Activated CD4-positive, CD25-positive, alpha-beta regulatory T cell treated with anti-CD3 and anti-CD28 coated beads, Interleukin-2, amount 50 U/mL, for 16 hours (primary cell): ENCODE results near the gene MED31.
"Not testable (repeated sequence)": the region's sequence is repeated elsewhere in the genome, so short reads cannot be mapped to it uniquely, and the experiment has no call there.

Experiments used
- DNase-seq: peaks from one replicate; pipeline ENCODE4 v3.0.0-alpha.2; 2020; ENCODE audit warnings: low read depth, low spot score

The MED31 gene

DNA sequence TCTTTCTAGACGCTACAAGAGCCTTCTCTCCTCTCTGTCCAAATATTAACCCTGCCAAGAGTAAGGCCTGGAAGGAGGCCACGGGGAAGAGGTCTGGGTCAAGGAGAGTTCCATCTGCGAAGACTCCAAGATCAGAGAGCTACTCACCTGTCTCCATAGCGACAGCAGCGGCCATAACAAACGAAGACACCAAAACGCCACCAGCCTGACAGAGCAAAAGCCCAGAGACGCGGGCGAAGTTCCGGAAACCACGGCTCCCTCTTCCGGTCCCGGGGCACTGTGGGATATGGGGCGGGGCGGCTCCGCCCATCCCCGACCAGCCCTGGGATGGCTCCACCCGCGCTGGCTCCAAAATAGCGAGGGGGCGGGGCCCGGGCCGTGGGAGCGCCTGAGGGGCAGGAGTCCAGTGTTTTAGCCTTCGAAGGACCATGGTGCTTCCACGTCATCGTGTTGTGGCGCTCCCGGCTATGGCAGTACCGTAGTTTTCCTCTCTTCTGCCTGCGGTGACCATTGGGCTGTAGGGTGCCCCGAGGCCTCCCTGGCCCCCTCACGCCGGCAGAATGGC is at the start of gene MED31, which contains the start of gene C17orf100:
TSS of gene MED31 (minus strand) at position 252 of the 565 bp plus-strand sequence. CDS start at position 175, 77 bp downstream.
TSS of gene C17orf100 (plus strand) at position 409 of the 565 bp plus-strand sequence. CDS start at position 561, 152 bp downstream.
- peak; percentile 90 for DNase-seq

DNA sequence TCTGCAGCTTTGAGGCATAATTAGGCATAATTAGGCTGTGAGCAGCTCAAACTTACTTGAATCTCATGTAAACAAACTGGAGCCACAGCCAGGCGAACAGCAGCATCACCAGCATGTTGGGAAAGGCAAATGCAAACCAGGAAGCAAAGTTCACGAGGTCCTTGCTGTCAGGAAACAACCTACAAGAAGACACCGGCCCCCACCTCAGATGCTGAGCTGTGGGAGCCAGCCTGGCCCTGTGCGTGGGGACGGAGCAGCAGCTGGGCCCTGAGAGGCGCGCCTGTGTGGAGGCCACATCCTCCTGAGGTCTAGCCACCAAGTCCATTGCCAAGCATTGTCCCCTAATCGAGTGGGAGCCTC is 49.5 kb upstream of the MED31 start:
- no peak for DNase-seq

DNA sequence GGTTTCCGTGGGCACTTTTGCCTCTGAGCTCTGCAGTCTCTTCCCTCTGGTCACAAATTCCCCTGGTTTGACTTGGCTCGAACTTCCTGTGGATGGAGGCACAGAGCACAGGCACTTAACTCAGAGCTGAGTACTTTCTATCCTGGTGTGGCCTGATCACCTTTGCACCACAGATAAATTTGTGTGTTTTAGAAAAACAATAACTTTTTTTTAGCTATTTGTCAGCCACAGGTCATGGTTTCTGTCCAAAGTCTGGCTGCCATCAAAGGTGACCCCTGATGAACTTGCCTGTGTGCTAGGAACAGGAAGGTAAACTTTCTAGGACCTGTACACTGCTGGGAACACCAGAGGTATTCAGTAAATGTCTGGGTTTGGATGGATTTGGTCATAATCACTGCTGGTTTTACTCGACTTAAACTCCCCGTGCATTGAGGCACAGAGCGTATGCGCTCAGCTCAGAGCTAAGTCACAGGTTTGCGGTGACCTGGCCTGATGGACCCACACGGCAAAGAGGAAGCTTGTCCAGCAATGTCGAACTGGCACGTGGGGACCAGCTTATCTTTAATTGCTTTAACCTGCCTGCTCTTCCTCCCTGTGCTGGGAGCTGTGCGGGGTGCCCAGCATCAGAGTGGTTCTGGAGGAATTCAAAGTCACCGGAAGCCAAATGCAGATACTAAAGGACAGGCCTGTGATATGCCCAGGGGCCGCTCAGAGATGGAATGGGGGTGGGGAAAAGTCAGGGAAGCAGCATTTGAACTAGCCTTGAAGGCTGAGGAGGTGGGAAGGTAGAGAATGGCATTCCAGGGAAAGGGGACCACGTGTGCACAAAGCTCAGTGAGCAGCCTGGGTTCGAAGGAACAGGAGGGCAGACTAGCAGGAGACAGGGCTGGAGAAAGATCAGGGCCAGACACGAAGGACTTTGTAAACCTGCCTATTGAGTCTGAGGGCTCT is 48.9 kb upstream of the MED31 start:
- no peak for DNase-seq

DNA sequence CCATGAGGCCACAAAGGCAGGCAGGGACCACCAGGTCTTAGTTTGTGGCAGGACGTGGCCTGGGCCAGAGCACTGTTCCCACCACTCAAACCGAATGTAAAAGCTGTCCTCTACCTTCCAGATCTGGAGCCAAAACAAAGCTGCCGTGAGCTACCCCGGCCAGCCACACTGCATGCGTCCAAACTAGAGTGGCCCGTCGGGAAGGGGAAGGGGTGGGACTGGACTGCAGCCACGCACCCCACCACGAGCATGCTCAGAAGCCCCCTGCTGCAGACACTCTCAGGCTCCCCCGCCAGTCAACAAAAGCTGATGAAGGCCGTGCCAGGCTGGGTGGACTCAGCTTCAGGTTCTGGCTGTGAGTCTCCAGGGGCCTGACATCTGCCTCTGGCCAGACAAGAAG is 46.6 kb upstream of the MED31 start:
- DNase-seq, result no peak

DNA sequence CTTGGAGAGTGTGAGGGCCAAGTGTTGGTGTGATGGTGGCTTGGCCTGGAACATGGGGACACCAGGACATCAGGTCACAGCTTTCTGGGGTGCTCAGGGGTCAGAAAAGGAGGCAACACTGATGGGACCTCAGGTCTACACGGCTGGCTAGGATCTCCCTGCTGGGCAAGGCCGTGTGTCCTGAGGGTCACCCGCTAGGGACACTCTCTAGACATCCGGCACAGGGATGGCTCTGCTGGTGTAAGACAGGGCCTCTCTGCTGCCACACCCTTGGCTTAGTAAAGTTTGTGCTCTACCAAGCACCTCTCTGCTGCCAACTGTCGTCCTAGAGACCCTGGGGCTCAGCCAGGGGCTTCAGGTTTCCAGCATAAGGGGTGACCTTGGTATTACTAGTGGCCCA is 45.5 kb upstream of the MED31 start:
- no peak for DNase-seq

DNA sequence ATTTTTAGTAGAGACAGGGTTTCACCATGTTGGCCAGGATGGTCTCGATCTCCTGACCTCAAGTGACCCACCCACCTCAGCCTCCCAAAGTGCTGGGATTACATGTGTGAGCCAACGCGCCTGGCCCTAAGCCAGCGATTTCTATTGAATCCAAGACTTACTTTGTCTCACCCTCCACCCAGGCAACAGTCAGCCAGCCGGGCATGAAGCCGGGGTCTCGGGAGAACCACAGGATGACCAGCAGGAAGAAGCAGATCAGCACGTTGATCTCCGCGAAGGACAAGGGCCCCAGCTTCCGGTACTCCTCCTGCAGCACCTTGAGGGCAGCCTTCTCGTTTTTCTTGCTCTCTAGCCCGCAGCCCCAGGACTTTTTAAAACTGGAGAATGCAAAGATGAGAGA is 44.2 kb upstream of the MED31 start:
- no peak for DNase-seq

DNA sequence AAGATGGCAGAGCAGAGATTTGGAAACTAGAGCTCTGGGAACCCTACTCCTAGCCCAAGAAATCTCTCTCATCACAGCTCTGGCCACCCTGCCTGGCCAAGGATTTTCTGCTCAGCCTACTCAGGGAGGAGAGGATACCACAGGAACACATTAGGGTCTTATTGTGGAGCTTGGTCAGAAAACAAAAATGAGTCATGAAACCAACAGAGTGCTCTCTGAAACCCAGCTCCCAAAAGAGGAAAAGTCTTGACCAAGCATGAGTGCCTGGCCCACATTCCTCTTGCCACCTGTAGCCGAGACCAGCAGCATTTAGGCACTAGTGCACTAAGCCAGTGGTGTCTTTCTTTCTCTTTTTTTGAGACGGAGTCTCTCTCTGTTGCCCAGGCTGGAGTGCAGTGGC is 43.6 kb upstream of the MED31 start:
- no peak for DNase-seq

DNA sequence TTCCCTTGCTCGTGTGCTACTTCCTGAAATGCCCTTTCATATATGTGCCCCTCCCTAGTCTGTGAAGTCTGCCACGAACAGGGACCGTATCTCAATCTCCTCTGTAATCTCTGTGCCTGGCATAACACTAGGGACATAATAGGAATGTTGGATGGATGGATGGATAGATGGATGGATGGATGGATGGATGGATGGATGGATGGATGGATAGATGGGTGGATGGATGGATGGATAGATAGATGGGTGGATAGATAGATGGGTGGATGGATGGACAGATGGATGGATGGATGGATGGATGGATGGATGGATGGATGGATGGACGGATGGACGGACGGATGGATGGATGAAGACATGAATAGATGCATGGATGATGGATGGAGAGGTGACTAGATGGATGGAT is 40.6 kb upstream of the MED31 start:
- DNase-seq, result not testable (repeated sequence)

DNA sequence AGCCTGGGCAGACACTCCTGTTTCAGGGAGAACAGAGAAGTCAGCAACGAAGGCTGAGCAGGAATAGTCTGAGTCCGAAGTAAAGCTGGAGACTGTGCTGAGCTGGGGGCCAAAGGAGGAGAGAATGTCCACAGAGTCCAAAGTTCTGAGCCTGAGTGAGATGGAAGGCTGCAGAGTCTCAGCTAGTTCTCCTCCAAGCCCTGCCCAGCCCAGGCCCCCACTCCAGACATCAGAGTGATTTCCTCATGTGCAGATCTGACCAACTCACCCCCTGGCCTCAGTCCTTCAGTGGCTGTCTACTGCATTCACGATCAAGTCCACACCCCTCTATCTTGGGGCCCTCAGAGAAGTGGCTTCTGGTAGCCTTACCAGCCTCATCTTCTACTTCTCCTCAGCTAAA is 40.1 kb upstream of the MED31 start:
- DNase-seq, result no peak

DNA sequence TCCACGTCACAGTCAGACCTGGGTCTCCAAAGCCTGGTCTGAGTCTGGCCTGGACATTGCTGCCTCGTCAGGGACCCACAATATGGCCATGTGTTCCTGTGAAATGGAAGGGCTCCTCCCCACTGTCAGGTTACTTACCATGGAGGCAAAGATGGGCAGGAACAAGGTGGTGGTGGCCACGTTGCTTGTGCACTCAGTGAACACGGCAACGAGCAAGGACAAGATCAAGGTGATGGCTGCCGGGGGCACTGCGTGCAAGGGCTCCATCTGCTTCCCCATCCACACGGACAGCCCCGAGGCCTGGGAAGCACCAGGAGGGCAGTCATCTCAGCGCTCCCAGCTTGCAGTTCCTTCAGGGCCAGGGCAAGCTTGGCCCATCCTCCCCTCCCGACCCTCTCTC is 39.2 kb upstream of the MED31 start:
- DNase-seq, result no peak

DNA sequence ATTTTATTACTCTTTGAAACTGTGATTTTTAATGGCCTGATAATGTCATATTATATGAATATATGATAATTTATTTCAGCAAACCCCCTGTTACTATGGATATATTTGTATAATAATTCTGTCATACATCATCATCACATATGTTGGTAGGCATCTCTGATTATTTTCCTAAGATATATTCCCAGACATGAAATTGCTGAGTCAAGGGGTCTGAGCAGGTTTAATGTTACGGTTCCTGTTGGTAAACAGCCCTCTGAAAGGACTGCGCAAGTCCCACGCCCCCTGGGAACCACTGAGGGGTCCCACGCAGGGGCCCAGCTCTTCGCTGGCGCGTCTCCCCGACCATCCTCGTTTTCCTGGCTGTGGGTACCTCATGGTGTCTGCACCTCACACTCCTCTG is 37.5 kb upstream of the MED31 start:
- no peak for DNase-seq

DNA sequence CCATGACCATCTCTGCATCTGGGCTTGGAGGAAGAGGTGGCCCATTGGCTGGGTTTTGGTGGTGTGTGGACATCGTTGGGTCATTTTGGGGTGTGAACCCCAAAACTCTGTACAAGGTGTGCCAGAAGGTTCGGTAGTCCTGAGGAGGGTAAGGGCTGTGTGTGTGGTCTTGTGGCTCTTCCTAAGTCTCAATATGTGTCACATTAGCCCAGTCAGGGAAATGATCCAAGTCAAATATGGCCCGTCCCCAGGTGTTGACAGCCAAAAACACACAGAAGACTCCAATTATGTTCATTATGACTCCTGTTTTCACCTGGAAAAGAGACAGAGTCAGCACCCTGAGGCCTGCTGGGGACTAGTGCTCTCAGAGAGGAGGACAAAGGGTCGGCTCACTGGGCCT is 34.6 kb upstream of the MED31 start:
- DNase-seq, result no peak

DNA sequence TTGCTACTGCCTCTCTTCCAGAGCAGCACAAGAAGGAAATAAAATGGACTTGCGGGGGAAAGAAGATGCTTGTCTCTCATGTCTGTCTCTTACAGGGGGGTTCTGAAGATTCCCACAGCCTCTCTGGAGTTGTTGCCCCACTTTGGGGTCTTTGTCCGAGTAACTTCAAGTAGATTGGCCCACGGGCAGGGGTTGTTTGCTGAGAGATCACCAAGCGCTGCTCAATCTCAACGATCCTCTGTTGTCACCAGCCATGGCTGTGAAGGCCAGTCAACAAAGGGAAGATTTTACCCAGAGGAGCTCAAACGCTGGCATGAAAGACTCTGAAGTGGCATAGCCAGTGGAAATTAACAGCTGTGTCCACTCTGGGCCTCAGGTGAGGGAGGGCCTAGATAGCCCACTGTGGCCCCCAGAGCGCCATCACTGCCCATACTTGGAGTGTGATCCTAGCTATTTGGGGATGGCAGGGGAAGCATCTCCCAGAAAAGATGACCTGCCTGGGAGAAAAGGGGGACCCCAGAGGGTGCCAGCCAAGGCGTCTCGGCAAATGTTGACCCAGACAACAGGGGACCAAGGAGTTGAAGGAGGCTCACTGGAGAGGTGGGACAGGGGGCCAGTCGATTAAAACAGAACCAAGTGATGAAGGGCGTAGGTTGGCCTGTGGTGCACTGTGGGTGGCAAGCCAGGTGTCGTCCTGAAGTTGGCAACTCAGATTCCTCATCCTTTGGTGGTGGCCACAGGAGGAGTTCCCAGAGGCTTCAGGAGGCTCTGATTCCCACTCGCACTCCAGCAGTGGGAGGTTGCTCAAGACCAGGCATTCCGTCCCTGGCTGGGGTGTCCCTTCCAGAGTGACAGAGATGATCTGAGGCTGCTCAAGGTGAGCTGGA is 33.7 kb upstream of the MED31 start:
- DNase-seq, result no peak

DNA sequence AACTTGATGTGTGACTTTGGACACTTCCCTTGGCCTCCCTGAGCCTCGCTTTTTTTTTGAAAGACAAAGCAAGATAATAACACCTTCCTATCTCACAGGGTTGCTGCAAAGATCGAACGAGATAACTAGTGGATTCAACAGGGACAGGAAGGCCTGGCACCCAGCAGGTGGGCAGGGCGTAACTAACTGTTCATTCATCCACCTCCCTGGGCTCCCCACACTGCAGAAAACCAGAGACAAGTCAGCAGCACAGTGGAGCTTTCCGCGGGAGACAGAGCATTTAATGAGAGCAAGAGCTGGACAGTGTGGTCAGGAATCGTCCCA is 33.0 kb upstream of the MED31 start:
- no peak for DNase-seq

DNA sequence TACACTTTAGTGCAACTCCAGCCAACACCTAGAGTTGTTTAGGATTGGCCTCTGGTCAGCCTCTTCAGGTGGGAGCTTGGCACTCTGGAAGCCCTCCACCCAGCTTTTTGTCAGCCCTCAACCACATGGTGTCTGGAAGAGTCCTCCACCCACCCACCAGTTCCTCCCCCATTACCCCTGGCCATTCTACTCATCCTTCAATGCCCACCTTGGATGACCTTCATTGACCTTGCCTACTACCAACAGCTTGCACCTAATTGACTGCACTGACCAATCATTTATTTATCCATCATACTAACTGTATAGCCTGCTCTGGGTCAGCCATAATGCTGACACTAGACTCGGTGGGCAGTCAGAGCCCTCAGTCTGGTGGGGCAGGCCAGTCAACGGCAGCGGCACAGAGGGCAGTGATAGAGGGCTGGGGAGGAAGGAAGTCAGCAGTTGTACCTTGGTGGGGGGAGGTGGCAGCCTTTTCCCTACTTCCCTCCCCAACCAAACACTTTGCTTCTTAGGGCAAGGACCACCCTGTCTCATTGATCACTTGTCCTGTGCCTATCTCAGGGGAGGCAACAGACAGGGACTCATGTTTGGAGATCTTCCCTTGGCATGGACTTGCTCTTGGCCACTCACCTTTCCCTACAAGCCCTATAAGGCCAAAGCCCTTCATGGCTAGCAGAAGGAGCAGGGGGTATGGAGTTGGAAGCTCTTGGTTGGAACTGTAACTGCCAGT is 32.5 kb upstream of the MED31 start:
- no peak for DNase-seq

DNA sequence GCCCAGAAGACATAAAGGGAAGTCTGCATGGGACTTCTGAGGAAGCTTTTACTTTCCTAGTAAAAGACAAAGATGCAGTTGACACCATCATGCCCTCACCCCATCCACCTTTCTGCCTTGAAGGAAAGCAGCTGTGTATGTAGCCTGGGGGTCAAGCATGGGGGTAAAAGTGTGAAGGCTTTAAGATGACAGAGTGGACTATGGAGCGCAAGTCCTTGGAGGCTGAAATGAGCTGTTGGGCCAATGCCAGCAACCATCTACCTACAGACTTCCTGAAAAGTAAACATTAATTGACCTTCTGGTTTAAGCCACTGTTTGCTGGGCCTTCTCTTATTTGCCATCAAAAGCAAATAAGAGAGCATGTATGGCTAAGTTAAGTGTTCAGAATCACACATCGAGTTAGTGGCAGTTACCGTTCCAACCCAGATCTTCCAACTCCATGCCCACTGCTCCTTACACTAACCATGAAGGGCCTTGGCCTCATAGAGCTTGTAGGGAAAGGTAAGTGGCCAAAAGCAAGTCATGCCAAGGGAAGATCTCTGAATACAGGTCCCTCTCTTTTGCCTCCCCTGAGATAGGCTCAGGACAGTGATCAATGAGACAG is 31.8 kb upstream of the MED31 start:
- no peak for DNase-seq

DNA sequence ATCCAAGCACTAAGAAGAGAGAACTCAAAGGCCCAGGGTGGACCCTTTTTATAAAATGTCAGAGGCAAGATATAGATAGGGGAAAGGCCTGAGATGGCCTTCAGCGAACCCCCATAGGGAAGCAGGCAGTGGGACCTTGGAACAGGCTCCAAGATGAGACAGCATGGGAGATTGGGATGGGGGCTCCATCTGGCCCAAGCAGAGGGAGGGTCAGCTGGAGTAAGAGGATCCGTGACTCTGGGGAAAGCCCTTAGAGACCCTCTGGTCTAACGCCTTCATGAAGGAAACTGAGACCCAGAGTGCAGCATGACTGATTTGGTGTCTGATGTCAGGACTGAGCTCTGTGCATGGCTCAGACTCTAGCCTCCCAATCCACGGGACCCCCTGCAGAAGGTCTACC is 30.9 kb upstream of the MED31 start:
- no peak for DNase-seq

DNA sequence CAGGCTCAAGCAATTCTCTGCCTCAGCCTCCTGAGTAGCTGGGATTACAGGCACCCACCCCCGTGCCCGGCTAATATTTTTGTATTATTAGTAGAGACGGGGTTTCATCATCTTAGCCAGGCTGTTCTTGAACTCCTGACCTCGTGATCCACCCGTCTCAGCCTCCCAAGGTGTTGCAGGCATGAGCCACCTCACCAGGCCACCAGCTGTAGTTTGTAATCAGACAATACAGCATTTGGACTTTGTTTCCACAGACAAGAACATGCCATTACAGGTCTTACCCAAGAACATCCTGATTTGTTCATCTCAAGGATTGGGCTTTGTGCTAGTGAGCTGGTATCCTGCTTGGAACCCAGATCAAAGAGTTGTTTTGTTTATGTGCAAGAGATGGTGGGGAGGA is 30.3 kb upstream of the MED31 start:
- no peak for DNase-seq

DNA sequence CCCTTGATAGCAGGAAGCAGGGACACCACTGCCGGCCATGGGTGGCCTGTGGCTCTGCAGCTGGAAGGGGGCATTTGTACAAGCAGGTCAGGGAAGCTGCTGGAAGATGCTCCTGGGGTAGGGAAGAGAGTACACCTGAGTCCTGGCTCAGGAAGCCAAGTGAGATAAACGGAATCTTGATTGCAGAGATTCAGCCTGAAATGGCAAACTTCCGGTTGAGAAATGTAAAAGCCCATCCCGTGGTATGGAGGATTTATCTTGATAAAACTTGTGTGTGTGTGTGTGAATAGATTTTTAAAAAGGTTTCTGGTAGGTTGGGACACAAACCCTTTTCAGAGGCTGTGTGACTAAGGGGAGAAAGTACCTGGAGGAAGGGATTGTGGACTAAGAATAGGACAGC is 29.8 kb upstream of the MED31 start:
- no peak for DNase-seq

DNA sequence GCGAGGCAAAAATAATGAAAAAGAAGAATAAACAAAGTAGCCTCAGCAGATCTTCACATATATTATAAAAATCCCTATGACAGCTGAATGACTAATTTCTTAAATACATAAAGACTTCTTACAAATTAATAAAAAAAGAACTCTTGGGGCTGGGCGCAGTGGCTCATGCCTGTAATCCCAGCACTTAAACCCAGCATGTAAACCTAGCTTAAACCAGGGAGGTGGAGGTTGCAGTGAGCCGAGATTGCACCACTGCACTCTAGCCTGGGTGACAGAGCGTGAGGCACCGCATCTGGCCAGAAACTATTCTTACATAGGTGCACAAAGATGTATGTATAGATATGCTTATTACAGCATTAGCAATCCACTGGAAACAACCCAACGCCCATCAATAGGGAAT is 27.8 kb upstream of the MED31 start:
- DNase-seq, result no peak

DNA sequence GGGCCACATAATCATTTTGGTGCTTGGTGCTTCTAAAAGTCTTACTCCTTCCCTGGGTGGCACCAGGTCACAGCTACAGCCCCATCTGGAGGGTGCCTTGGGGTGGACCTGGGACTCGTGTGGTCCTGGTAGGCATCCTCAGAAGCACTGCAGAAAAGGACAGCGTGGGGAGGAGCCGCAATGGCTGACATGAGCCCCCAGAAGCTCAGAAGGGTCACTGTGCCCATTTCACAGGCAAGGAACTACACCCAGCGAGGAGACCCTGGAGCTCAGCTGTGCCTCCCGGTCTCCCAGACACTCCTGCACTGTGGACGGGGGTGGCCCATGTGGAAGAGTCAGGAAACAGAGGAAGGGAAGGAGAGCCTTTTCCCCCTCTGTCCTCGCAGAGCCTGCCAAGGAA is 26.5 kb upstream of the MED31 start:
- no peak for DNase-seq
